ENCODE results near the gene STX8. TPM values are rescaled to one million over a fixed set of nuclear protein-coding genes. Genes with fewer than 3 reads are reported as not detected.

Gene STX8
- total and polyA plus RNA-seq, 8 donors = 51.9 to 63.4 (median 56.5) TPM

DNA sequence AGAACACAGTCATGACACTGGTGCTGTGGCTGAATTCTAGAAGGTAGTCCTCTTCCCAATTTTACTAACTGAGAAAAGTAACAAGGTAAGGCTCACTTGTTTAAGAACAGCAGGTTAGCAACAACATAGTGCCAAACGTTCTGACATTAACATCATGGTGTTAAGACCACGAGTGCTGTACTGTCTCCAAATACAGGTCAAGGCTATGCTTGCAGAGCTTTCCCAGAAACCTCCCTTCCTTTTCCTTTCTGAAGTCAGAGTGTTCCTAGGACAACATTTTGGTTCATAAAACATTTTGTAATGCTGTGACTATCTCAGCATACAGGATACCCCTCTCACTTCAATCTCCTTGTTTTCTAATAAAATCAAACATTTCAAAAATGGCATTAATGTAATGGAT is 144.0 kb downstream of the STX8 start:
- ATAC-seq = no peak
- H3K4me1 ChIP-seq = no peaks in the 10 kb centered on the region
- no peak overlapping the region for H3K27ac ChIP-seq
- H3K4me3 ChIP-seq = no peak overlapping the region
- intact Hi-C loops (cut with DNase I) = no loop called here
- no peak for DNase-seq
- TF ChIP-seq, protein P1, sequence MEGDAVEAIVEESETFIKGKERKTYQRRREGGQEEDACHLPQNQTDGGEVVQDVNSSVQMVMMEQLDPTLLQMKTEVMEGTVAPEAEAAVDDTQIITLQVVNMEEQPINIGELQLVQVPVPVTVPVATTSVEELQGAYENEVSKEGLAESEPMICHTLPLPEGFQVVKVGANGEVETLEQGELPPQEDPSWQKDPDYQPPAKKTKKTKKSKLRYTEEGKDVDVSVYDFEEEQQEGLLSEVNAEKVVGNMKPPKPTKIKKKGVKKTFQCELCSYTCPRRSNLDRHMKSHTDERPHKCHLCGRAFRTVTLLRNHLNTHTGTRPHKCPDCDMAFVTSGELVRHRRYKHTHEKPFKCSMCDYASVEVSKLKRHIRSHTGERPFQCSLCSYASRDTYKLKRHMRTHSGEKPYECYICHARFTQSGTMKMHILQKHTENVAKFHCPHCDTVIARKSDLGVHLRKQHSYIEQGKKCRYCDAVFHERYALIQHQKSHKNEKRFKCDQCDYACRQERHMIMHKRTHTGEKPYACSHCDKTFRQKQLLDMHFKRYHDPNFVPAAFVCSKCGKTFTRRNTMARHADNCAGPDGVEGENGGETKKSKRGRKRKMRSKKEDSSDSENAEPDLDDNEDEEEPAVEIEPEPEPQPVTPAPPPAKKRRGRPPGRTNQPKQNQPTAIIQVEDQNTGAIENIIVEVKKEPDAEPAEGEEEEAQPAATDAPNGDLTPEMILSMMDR (IDR thresholded peaks at IDR 0.05) = no peak
- no peaks in the 10 kb centered on the region for H3K27me3 ChIP-seq
- H3K36me3 ChIP-seq = no peaks in the 10 kb centered on the region
- no peaks in the 10 kb centered on the region for H3K9me3 ChIP-seq

DNA sequence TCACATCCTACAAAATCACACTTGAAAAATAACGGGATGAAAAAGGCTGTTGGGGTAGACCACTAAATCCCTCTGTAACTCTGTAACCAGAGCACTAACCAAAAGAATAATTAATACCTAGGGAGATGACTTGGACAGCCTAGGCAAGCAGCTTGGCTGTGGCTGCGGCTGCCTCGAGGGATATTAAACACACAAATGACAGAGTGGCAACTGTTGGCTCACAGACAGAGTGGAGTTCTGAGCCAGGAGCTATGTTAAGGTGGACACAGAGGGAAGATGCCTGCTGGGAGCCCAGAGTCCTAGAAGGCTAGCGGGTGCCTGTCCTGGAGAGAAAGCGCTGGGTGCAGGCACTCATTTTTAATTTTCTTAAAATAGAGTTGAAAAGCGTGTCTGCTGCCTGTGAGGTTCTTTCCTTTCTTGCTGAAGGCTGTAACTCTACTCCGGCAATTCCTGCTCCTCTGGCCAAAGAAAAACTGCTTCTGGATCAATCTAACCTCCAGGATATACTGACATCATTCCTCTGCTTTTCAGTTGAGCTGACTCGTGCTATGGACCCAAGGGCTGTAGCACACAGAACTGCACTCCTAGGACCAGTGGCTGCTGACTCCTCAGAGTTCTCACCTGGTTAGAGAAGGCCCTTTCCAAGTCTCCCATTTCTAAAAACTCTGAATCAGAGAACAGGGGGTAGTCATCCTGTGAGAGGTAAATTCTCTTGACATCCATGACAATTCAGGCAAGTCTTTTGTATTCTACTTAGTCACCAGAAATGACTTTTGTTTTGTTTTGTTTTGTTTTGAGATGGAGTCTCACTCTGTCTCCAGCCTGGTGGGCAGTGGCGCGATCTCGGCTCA is 147.9 kb downstream of the STX8 start:
- H3K27ac ChIP-seq = no peak overlapping the region
- ATAC-seq (no peak), DNase-seq (no peak)
- H3K9me3 ChIP-seq = no peaks in the 10 kb centered on the region
- H3K27me3 ChIP-seq = no peaks in the 10 kb centered on the region
- TF ChIP-seq, protein P1 (IDR thresholded peaks at IDR 0.05) = no peak
- intact Hi-C loops (cut with DNase I) = no loop called here
- H3K4me1 ChIP-seq = no peaks in the 10 kb centered on the region
- H3K36me3 ChIP-seq = no peaks in the 10 kb centered on the region
- H3K4me3 ChIP-seq = no peak overlapping the region

DNA sequence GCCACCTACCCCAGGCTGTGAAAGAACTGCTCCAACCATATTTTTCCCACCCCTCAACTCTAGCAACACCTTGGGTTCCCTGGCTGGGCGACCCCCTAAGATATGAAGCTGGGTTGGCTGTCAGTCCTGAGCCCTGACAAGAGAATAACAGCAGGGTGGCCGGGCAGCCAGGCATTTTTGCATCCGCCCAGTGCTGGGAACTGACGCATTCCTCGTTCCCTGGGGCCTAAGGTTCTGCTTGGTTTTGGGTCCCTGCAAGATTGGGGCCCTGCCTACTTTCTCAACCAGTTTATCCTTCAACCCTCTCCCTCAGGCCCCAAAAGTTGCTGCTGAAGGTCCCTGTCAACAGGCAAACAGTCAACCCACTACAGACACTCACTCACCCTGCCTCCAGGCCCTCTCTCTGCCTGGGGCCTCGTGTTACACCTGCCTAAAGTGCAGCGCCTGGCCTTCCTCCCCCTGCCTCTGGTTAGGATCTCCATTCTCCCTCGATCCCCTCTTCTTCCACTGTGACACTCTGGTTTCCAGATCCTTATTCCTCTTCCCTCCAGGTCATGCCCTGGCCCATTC is 151.5 kb downstream of the STX8 start:
- DNase-seq (no peak), ATAC-seq (no peak)
- Histone ChIP-seq H3K4me3 (no peak overlapping the region), H3K27me3 (no peaks in the 10 kb centered on the region), H3K9me3 (no peaks in the 10 kb centered on the region), H3K4me1 (no peaks in the 10 kb centered on the region), H3K27ac (no peak overlapping the region), H3K36me3 (peaks cover 0 to 11% of the 10 kb centered on the region in 2 donors)
- TF ChIP-seq, protein P1 (IDR thresholded peaks at IDR 0.05) = no peak
- intact Hi-C loops (cut with DNase I) = no loop called here

DNA sequence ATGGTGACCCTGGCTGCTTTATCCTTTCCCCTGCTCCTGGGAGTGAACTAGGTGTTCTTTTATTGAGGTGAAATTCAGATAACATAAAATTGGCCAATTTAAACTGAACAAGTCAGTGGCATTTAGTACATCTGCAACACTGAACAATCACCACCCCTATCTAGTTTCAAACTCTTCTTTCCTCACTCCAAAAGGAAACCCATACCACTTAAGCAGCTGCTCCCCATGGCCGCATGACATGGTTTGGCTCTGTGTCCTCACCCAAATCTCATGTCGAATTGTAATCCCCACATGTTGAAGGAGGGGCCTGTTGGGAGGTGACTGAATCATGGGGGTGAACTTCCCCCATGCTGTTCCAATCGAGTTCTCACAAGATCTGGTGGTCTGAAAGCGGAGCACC is 154.1 kb downstream of the STX8 start:
- H3K27ac ChIP-seq = no peak overlapping the region
- H3K4me1 ChIP-seq = no peaks in the 10 kb centered on the region
- DNase-seq = no peak
- TF ChIP-seq, protein P1 (IDR thresholded peaks at IDR 0.05) = no peak
- no peaks in the 10 kb centered on the region for H3K27me3 ChIP-seq
- H3K36me3 ChIP-seq = peaks cover 0 to 11% of the 10 kb centered on the region in 2 donors
- intact Hi-C loops (cut with DNase I) = no loop called here
- H3K9me3 ChIP-seq = peaks cover 0 to 13% of the 10 kb centered on the region in 2 donors
- no peak for ATAC-seq
- H3K4me3 ChIP-seq = no peak overlapping the region

DNA sequence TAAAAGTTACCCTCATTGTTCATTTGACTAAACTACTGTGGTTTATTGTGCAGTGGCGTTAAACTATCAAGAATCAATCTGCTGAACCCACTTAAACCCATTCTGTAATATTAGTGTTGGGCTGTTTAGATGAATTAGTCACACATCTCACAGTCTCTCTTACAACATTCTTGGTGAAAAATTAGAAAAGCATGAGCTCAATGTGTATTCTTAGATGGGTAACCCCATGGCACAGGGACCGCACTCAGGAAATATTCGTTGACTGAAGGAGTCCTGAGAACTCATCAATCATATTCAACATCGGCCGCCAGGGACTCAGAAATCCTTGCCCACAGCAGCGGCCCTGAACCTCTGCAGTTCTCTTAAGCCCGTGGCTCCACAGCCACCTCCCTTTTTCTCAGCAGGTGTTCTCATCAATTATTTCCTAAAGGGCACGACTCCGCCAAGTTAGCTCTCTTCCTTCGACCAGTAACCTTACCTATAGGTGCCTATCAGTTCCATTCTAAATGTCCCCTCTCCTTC is 155.6 kb downstream of the STX8 start:
- intact Hi-C loops (cut with DNase I) = no loop called here
- Histone ChIP-seq H3K4me3 (no peak overlapping the region), H3K4me1 (no peaks in the 10 kb centered on the region), H3K27ac (no peak overlapping the region), H3K36me3 (peaks cover 0 to 11% of the 10 kb centered on the region in 2 donors), H3K9me3 (peaks cover 0 to 13% of the 10 kb centered on the region in 2 donors), H3K27me3 (no peaks in the 10 kb centered on the region)
- ATAC-seq = no peak
- no peak for DNase-seq
- TF ChIP-seq, protein P1 (IDR thresholded peaks at IDR 0.05) = no peak

Data from left lung (tissue), 10 donors.